Neural cell (in vitro differentiated cells): Measurements from ENCODE around the gene FOXO6. TPM values are rescaled to one million over a fixed set of nuclear protein-coding genes. Genes with fewer than 3 reads are reported as not detected.

Experiments used
- H2AFZ ChIP-seq: fragments of 200-600, 300-800 bp; sonication (generic), shearing (Covaris generic); 2 replicates; pipeline ENCODE4 v1.6.0; 2014; ENCODE audit warnings: low read depth, mild to moderate bottlenecking, antibody characterized with exemption, low read length, moderate library complexity
- H3F3A ChIP-seq: fragments of 200-600 bp; shearing (Covaris generic); 2 replicates; pipeline ENCODE4 v1.6.1; 2016; ENCODE audit warnings: mild to moderate bottlenecking, moderate library complexity, mixed read lengths, antibody characterized with exemption, low read length; ENCODE audit not compliant: insufficient read depth, poor library complexity, severe bottlenecking
- H3K27ac ChIP-seq: fragments of 200-600, 300-800 bp; sonication (generic), shearing (Covaris generic); 2 replicates; pipeline ENCODE4 v1.5.1; 2014; ENCODE audit warnings: mild to moderate bottlenecking, low read length, moderate library complexity
- H3K27me3 ChIP-seq: fragments of 300-800, 200-600 bp; sonication (generic), shearing (Covaris generic); 2 replicates; pipeline ENCODE4 v1.6.0; 2014; ENCODE audit warnings: mild to moderate bottlenecking, low read depth, low read length, moderate library complexity; ENCODE audit not compliant: insufficient read depth
- H3K36me3 ChIP-seq: fragments of 300-800, 200-600 bp; sonication (generic), shearing (Covaris generic); 2 replicates; pipeline ENCODE4 v1.5.1; 2014; ENCODE audit warnings: mild to moderate bottlenecking, antibody characterized with exemption, low read length, moderate library complexity; ENCODE audit not compliant: insufficient read depth
- H3K4me2 ChIP-seq: fragments of 300-800, 200-600 bp; sonication (generic), shearing (Covaris generic); 2 replicates; pipeline ENCODE4 v1.6.0; 2014; ENCODE audit warnings: mild to moderate bottlenecking, low read length
- H3K4me3 ChIP-seq: fragments of 300-800, 200-600 bp; sonication (generic), shearing (Covaris generic); 2 replicates; pipeline ENCODE4 v1.5.1; 2014; ENCODE audit warnings: mild to moderate bottlenecking, low read length, moderate library complexity
- H3K79me2 ChIP-seq: fragments of 200-600 bp; shearing (Covaris generic); replicated peaks from 2 replicates; pipeline ENCODE4 v1.6.0; 2014; ENCODE audit warnings: mild to moderate bottlenecking, low read length, moderate library complexity; ENCODE audit not compliant: insufficient read depth
- H3K9ac ChIP-seq: fragments of 300-800, 200-600 bp; sonication (generic), shearing (Covaris generic); 2 replicates; pipeline ENCODE4 v1.6.1; 2016; ENCODE audit warnings: mild to moderate bottlenecking, low read length, mixed read lengths
- H3K9me2 ChIP-seq: fragments of 200-600 bp; shearing (Covaris generic); 2 replicates; pipeline ENCODE4 v1.6.1; 2016; ENCODE audit warnings: mild to moderate bottlenecking, low read length, mixed read lengths; ENCODE audit not compliant: insufficient read depth
- H3K9me3 ChIP-seq: fragments of 200-600, 300-800 bp; sonication (generic), shearing (Covaris generic); 2 replicates; pipeline ENCODE4 v1.6.1; 2016; ENCODE audit warnings: mild to moderate bottlenecking, mixed run types, low read length, moderate library complexity, mixed read lengths
- H4K20me1 ChIP-seq: fragments of 200-600 bp; shearing (Covaris generic); 2 replicates; pipeline ENCODE4 v1.6.1; 2016; ENCODE audit warnings: mild to moderate bottlenecking, mixed run types; ENCODE audit not compliant: insufficient read depth
- EP300 ChIP-seq: fragments of 450-650 bp; conservative IDR thresholded peaks from 2 replicates; pipeline ENCODE4 v1.6.1; 2014; ENCODE audit warnings: antibody characterized with exemption, mild to moderate bottlenecking, moderate library complexity; ENCODE audit not compliant: poor library complexity, severe bottlenecking
- EZH2 ChIP-seq: fragments of 200-600, 300-800 bp; shearing (Covaris generic), sonication (generic); IDR thresholded peaks from 2 replicates; pipeline ENCODE4 v1.6.1; 2014; ENCODE audit warnings: antibody characterized with exemption, low read length, borderline replicate concordance, mild to moderate bottlenecking; ENCODE audit not compliant: insufficient read depth, poor library complexity, severe bottlenecking
- MXI1 ChIP-seq: fragments of 450-650 bp; conservative IDR thresholded peaks from 2 replicates; pipeline ENCODE4 v1.6.1; 2014; ENCODE audit warnings: antibody characterized with exemption, mild to moderate bottlenecking; ENCODE audit not compliant: poor library complexity, severe bottlenecking
- POLR2AphosphoS5 ChIP-seq: IDR thresholded peaks from 2 replicates; pipeline ENCODE4 v1.6.1; 2012
- RAD21 ChIP-seq: fragments of 450-650 bp; conservative IDR thresholded peaks from 2 replicates; pipeline ENCODE4 v1.6.1; 2014; ENCODE audit warnings: antibody characterized with exemption, mild to moderate bottlenecking, moderate library complexity
- SMC3 ChIP-seq: fragments of 450-650 bp; conservative IDR thresholded peaks from 2 replicates; pipeline ENCODE4 v1.6.1; 2014; ENCODE audit warnings: antibody characterized with exemption, mild to moderate bottlenecking, moderate library complexity; ENCODE audit not compliant: poor library complexity
- TAF1 ChIP-seq: IDR thresholded peaks from 2 replicates; pipeline ENCODE4 v1.6.1; 2012; ENCODE audit warnings: low read depth
- polyA plus RNA-seq: library from polyadenylated mRNA; depleted of rRNA; stranded (reverse); fragments of >200 nt; gene quantifications from 2 replicates; pipeline ENCODE4 v1.2.3, GENCODE V29; 2014
- TF ChIP-seq, protein P1 (sequence below): IDR thresholded peaks from 2 replicates; pipeline ENCODE4 v1.6.1; 2012; ENCODE audit warnings: borderline replicate concordance
- TF ChIP-seq, protein P2 (sequence below): fragments of 450-650 bp; IDR thresholded peaks from 2 replicates; pipeline ENCODE4 v1.5.1; 2014; ENCODE audit warnings: antibody characterized with exemption, mild to moderate bottlenecking, moderate library complexity; ENCODE audit not compliant: poor library complexity, severe bottlenecking

FOXO6 gene
- polyA plus RNA-seq, 1 donor from 2014 or later: 0.59 TPM

DNA sequence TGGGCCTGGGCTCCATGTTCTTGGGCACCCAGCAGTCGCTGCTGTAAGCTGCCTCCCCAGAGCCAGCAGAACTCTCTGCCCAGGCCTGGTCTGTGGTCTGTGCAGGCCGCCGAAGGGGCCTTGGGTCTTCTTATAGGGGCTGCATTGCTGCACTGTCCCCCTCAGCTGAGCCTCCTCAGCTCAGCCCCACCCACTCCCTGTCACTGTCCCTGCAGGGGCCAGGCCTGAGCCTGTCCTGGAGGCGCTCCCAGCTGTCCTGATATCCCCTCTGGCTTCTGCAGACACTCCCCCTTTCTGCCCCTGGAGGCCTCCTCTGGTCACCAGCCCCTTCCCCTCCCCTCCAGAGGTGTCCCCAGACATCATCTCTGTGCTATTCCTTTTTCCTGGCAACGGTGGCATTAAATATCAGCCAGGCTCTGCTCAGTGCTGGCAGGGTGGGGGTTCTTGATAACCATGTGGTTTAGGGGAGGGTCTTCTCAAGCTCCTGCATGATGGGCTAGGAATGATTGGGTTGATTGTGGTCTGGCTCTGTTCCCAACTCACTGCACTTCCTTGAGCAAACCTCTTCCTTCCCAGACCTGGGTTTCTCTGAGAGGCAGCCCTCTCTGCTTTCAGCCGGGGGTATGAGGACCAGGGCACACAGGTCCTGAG is 3.7 kb upstream of the FOXO6 start:
- Histone ChIP-seq H3K4me2 (no peak overlapping the region), H3K79me2 (no peaks in the 10 kb centered on the region), H3F3A (no peaks in the 10 kb centered on the region), H3K9me3 (no peaks in the 10 kb centered on the region), H3K9me2 (no peaks in the 10 kb centered on the region), H3K27me3 (peaks cover 9% of the 10 kb centered on the region), H3K36me3 (no peaks in the 10 kb centered on the region), H3K27ac (no peak overlapping the region), H3K4me3 (no peak overlapping the region), H2AFZ (no peak overlapping the region), H3K9ac (no peak overlapping the region), H4K20me1 (no peaks in the 10 kb centered on the region)
- no peak for TF ChIP-seq EZH2
- no peak for TF ChIP-seq RAD21
- no peak for TF ChIP-seq SMC3
- TF ChIP-seq, protein P1, sequence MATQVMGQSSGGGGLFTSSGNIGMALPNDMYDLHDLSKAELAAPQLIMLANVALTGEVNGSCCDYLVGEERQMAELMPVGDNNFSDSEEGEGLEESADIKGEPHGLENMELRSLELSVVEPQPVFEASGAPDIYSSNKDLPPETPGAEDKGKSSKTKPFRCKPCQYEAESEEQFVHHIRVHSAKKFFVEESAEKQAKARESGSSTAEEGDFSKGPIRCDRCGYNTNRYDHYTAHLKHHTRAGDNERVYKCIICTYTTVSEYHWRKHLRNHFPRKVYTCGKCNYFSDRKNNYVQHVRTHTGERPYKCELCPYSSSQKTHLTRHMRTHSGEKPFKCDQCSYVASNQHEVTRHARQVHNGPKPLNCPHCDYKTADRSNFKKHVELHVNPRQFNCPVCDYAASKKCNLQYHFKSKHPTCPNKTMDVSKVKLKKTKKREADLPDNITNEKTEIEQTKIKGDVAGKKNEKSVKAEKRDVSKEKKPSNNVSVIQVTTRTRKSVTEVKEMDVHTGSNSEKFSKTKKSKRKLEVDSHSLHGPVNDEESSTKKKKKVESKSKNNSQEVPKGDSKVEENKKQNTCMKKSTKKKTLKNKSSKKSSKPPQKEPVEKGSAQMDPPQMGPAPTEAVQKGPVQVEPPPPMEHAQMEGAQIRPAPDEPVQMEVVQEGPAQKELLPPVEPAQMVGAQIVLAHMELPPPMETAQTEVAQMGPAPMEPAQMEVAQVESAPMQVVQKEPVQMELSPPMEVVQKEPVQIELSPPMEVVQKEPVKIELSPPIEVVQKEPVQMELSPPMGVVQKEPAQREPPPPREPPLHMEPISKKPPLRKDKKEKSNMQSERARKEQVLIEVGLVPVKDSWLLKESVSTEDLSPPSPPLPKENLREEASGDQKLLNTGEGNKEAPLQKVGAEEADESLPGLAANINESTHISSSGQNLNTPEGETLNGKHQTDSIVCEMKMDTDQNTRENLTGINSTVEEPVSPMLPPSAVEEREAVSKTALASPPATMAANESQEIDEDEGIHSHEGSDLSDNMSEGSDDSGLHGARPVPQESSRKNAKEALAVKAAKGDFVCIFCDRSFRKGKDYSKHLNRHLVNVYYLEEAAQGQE: no peak
- no peak for TF ChIP-seq MXI1
- TF ChIP-seq, protein P2, sequence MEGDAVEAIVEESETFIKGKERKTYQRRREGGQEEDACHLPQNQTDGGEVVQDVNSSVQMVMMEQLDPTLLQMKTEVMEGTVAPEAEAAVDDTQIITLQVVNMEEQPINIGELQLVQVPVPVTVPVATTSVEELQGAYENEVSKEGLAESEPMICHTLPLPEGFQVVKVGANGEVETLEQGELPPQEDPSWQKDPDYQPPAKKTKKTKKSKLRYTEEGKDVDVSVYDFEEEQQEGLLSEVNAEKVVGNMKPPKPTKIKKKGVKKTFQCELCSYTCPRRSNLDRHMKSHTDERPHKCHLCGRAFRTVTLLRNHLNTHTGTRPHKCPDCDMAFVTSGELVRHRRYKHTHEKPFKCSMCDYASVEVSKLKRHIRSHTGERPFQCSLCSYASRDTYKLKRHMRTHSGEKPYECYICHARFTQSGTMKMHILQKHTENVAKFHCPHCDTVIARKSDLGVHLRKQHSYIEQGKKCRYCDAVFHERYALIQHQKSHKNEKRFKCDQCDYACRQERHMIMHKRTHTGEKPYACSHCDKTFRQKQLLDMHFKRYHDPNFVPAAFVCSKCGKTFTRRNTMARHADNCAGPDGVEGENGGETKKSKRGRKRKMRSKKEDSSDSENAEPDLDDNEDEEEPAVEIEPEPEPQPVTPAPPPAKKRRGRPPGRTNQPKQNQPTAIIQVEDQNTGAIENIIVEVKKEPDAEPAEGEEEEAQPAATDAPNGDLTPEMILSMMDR: no peak
- no peak for TF ChIP-seq POLR2AphosphoS5
- no peak for TF ChIP-seq TAF1
- TF ChIP-seq EP300: no peak

DNA sequence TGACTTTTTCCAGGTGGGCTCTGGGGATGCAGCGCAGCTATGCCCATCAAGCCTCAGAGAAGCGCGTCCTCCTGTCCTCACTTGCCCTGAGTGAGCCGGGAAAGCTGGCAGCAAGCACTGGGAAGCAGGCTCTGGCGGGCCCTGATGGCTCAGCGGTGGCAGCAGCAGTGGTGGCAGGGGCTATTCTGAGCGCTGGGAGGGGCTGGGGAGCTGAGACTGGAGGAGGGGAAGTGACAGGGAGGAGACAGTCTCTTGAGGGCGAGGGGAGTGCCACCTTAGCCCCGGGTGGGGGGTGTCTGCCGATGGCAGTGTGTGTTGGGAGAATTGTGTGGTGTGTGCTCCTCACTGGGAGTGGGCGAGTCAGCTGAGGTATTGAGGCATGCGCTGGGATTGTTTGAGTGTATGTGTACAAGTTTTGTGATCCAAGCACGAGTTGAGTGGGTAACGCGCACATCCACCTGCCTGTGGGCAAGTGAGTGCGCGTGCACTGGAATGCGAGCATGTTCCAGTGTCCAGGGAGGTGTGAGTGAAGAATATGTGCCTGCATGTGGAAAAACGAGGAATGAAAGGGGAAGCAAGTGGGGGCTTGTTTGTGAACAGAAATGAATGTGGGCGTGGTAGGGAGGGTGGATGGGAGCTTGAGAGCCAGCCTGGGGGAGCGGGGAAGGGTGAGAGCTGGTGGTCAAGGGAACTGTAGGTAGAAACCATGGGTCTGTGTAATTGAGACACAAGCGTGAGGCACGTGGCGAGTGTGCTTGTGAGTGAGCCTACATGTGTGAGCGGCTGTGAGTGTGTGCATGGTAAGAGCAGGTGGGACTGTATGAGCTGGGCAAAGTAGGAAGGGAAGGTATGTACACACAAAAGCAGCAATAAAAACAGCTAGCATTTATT is 2.9 kb upstream of the FOXO6 start:
- Histone ChIP-seq H3K9ac (no peak overlapping the region), H3K27ac (no peak overlapping the region), H3K9me2 (no peaks in the 10 kb centered on the region), H3K79me2 (no peaks in the 10 kb centered on the region), H4K20me1 (no peaks in the 10 kb centered on the region), H3K9me3 (no peaks in the 10 kb centered on the region), H3K4me2 (no peak overlapping the region), H3F3A (no peaks in the 10 kb centered on the region), H3K36me3 (no peaks in the 10 kb centered on the region), H3K4me3 (no peak overlapping the region), H3K27me3 (peaks cover 17% of the 10 kb centered on the region), H2AFZ (no peak overlapping the region)
- TF ChIP-seq, protein P2: no peak
- no peak for TF ChIP-seq RAD21
- no peak for TF ChIP-seq TAF1
- TF ChIP-seq EP300: no peak
- no peak for TF ChIP-seq MXI1
- TF ChIP-seq SMC3: no peak
- TF ChIP-seq POLR2AphosphoS5: no peak
- TF ChIP-seq EZH2: no peak
- TF ChIP-seq, protein P1: no peak
